Colonic mucosa (tissue), 4 donors: ENCODE results near the gene RANBP17. TPM values are rescaled to one million over a fixed set of nuclear protein-coding genes. Genes with fewer than 3 reads are reported as not detected.

Experiments used
- DNase-seq: peaks from one replicate; pipeline ENCODE4 v3.0.0-alpha.2; 2020
- H3K27ac ChIP-seq: fragments of 200-600 bp; one replicate; pipeline ENCODE4 v1.8.0; 2021
- H3K27me3 ChIP-seq: fragments of 200-600 bp; one replicate; pipeline ENCODE4 v1.8.0; 2021
- H3K36me3 ChIP-seq: fragments of 200-600 bp; one replicate; pipeline ENCODE4 v1.8.0; 2021
- H3K4me1 ChIP-seq: fragments of 200-600 bp; one replicate; pipeline ENCODE4 v1.8.0; 2021; ENCODE audit warnings: mild to moderate bottlenecking
- H3K4me3 ChIP-seq: fragments of 200-600 bp; one replicate; pipeline ENCODE4 v1.8.0; 2021
- H3K9ac ChIP-seq, 2 donors: one replicate each; pipeline ENCODE4 v1.7.0; 2013; ENCODE audit warnings: control low read depth in 2 of 2, low read depth in 2 of 2, low read length in 2 of 2
- H3K9me3 ChIP-seq: fragments of 200-600 bp; one replicate; pipeline ENCODE4 v1.8.0; 2021
- intact Hi-C: fragments of 100-400 bp; cut with DNase I; formaldehyde crosslinking; loops from one replicate; pipeline ENCODE4 v1.14.1; 2022
- total RNA-seq, 2 donors: library from RNA; stranded (reverse); fragmentation: NEBNext Ultra II Directional in 1 of 2; extraction: Animal tissue kit (Norgen Biotek cat#: 25700) in 1 of 2; gene quantifications; one replicate each; pipeline ENCODE4 v1.2.1, GENCODE V29; 2021
- TF ChIP-seq, protein P1 (sequence below): fragments of 200-600 bp; IDR thresholded peaks from one replicate; pipeline ENCODE4 v1.8.0; 2022; ENCODE audit warnings: antibody characterized with exemption, mild to moderate bottlenecking
- donor health status: healthy.
- donor health status: DM: no; HTN: no; CAD: no.
- donor health status: DM: no; HTN: no; CAD: no.

RANBP17 gene
- total RNA-seq, 2 donors from 2014 or later = 7.9 to 9.4 TPM

DNA sequence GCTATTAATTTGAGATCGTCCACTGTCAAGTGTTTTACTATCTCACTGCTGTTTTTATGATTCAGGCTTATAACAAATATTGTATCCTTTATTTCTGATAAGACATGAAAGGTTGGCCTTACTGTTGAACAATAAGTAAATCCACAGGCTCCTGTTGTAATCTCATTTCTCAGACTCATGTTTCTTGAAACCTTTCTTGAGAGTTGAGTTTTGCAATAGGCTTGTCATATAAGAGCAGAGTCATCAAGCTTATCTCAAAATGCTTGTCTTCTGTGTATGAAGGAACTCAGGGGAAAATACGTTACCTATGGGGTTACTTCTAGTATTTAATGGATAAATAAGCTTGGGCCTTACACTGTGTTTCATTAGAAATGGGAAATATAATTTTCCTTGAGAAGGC lies 438.0 kb downstream of the RANBP17 start:
- H3K27me3 ChIP-seq = no peaks in the 10 kb centered on the region
- intact Hi-C loops = no loop called here
- H3K36me3 ChIP-seq = no peaks in the 10 kb centered on the region
- no peak for DNase-seq
- TF ChIP-seq, protein P1, sequence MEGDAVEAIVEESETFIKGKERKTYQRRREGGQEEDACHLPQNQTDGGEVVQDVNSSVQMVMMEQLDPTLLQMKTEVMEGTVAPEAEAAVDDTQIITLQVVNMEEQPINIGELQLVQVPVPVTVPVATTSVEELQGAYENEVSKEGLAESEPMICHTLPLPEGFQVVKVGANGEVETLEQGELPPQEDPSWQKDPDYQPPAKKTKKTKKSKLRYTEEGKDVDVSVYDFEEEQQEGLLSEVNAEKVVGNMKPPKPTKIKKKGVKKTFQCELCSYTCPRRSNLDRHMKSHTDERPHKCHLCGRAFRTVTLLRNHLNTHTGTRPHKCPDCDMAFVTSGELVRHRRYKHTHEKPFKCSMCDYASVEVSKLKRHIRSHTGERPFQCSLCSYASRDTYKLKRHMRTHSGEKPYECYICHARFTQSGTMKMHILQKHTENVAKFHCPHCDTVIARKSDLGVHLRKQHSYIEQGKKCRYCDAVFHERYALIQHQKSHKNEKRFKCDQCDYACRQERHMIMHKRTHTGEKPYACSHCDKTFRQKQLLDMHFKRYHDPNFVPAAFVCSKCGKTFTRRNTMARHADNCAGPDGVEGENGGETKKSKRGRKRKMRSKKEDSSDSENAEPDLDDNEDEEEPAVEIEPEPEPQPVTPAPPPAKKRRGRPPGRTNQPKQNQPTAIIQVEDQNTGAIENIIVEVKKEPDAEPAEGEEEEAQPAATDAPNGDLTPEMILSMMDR = no peak
- no peak overlapping the region for H3K4me3 ChIP-seq
- no peak overlapping the region for H3K27ac ChIP-seq
- no peak overlapping the region for H3K9ac ChIP-seq
- H3K4me1 ChIP-seq = no peaks in the 10 kb centered on the region
- H3K9me3 ChIP-seq = no peaks in the 10 kb centered on the region

DNA sequence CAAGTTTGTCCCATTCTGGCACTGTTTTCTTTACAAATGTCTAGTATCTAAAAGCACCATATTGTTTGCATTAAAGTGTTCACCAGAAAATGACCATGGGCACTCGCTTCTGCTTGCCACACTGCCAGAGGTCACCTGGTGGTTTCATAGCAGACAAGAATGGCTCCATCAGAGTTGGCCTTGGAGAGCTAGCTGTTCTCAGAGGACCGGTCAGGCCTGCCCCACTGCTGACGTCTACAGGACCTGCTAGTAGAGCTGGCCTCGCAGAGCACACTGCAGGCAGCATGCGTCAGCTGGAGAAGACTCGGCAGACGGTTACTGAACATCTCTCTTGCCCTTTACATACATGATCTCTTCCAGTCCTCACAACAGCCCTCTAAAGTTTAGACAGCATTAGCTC lies 438.5 kb downstream of the RANBP17 start:
- H3K4me1 ChIP-seq = no peaks in the 10 kb centered on the region
- intact Hi-C loops = no loop called here
- no peak overlapping the region for H3K4me3 ChIP-seq

DNA sequence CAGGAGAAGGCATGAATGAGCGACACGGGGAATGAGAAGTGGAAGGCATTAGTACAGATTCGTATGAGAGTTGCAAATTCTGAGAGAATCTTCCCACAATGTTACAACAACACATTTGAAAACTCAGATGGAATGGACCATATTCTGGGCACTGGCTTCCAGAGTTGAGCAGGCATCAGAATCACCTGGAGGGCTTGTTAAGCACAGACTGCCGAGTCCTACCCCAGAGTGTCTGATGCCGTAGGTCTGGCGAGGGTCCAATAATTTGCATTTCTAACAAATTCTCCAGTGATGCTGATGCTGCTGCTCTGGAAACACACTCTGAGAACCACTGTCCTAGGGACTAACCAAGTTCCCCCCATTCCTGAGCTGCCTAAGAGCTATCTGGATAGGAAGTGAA lies 444.3 kb downstream of the RANBP17 start:
- no peak overlapping the region for H3K9ac ChIP-seq
- no peak for DNase-seq
- H3K9me3 ChIP-seq = no peaks in the 10 kb centered on the region
- TF ChIP-seq, protein P1 = no peak
- H3K27me3 ChIP-seq = peaks cover 51% of the 10 kb centered on the region
- intact Hi-C loops = no loop called here
- no peaks in the 10 kb centered on the region for H3K4me1 ChIP-seq
- H3K27ac ChIP-seq = no peak overlapping the region
- H3K4me3 ChIP-seq = no peak overlapping the region
- no peaks in the 10 kb centered on the region for H3K36me3 ChIP-seq

More for the DNA sequence above, 438.5 kb downstream of the RANBP17 start:
- Histone ChIP-seq H3K27ac (no peak overlapping the region), H3K9ac (no peak overlapping the region), H3K27me3 (peaks cover 3% of the 10 kb centered on the region), H3K36me3 (no peaks in the 10 kb centered on the region), H3K9me3 (no peaks in the 10 kb centered on the region)
- DNase-seq = no peak
- TF ChIP-seq, protein P1 = no peak

DNA sequence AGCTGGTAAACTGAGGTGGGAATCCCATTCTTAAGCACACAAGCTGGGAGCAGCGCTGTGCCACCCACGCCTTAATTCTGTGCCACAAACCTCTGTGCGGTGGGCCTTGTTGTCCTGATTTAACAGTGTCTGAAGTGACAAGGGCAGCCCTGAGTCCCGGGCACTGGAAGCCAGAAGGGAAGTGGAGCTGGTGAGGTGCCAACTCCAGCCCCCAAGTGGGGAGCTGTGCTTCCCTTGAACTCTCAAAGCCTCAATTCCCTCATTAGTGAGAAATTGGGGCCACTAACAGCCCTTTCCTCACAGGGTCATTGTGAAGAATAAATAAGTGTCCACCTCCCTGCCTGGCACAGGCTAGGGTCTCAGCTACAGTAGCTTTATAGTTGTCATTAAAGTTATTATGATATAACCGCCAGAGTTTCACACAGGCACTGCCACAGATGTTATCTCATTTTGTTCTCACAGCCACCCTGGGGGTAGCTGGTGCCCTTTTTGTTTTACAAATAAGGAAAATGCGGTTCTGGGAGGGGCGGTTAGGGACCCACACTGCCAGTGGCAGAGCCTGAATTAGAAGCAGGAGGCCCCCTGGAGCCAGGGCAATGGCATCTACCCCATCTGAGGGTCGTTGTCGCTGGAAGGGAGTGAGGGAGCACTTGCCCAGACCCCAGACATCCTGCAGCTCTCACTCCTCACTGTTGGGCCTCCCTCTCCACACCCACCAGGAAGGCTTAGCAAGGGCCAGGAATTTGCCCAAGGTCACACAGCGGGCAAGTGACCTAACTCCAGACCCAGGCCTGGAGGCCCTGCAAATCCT lies 445.2 kb downstream of the RANBP17 start:
- Histone ChIP-seq H3K4me3 (no peak overlapping the region), H3K36me3 (no peaks in the 10 kb centered on the region), H3K9ac (no peak overlapping the region), H3K4me1 (peaks cover 3% of the 10 kb centered on the region), H3K27me3 (peaks cover 59% of the 10 kb centered on the region), H3K9me3 (no peaks in the 10 kb centered on the region), H3K27ac (no peak overlapping the region)
- no peak for DNase-seq
- TF ChIP-seq, protein P1 = no peak
- intact Hi-C loops = no loop called here

DNA sequence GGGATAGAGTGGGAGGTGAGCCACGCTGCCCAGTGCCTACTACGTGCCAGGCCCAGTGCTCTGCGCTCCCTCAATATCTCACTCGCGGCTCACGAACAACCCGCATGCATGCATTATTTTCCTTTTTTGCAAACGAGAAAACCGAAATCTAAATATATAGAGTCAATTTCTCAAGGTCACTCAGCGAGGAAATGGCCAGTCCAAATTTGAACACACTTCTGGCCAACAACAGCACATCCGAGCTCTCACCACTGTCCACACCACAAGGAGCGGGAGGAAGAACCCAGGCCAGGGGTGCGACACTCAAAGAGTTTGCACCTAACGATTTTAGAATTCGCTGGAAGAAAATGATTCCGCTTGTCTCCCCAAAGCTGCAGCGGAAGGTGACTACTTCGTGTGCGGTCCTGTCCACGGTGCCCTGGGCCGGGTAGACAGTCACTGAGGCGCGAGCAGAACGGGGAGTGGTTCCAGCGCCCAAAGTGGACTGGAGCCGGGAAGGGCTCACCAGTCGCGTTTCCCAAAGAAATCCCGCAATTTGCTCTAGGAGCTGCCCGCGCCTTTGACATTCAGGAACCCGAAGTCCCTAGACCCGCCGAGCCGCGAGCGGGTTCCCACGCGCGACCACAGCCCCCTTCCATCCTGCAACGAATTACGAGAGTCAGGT lies 446.1 kb downstream of the RANBP17 start:
- Histone ChIP-seq H3K4me3 (no peak overlapping the region), H3K9ac (no peak overlapping the region), H3K27ac (no peak overlapping the region), H3K36me3 (no peaks in the 10 kb centered on the region), H3K27me3 (peaks cover 69% of the 10 kb centered on the region), H3K4me1 (peaks cover 7% of the 10 kb centered on the region), H3K9me3 (no peaks in the 10 kb centered on the region)
- intact Hi-C loops = no loop called here
- no peak for DNase-seq
- TF ChIP-seq, protein P1 = no peak
